K562 (cell line): ENCODE results near the gene MDP1. TPM values are rescaled to one million over a fixed set of nuclear protein-coding genes. Genes with fewer than 3 reads are reported as not detected.

ENCODE experiments used
- BACH1 ChIP-seq: fragments of 200-800 bp; sonication (Bioruptor generic); IDR thresholded peaks from 2 replicates; pipeline ENCODE4 v1.6.1; 2016; ENCODE audit warnings: missing genetic modification characterization, missing compliant biosample characterization
- BRD9 ChIP-seq: fragments of 450-650 bp; IDR thresholded peaks from 2 replicates; pipeline ENCODE4 v1.6.1; 2018; ENCODE audit warnings: low read depth; ENCODE audit not compliant: partially characterized antibody
- CHD2 ChIP-seq: IDR thresholded peaks from 2 replicates; pipeline ENCODE4 v1.6.1; 2011; ENCODE audit warnings: low read depth, low read length
- CREM ChIP-seq: IDR thresholded peaks from 2 replicates; pipeline ENCODE4 v1.6.1; 2014; ENCODE audit warnings: antibody characterized with exemption, low read depth
- ELF1 ChIP-seq: fragments of 200-800 bp; sonication (Bioruptor generic); IDR thresholded peaks from 2 replicates; pipeline ENCODE4 v1.6.1; 2016; ENCODE audit warnings: missing genetic modification characterization, missing compliant biosample characterization
- ELF2 ChIP-seq: fragments of 250-450 bp; sonication (Bioruptor Pico); IDR thresholded peaks from 2 replicates; pipeline ENCODE4 v1.5.0; 2021; ENCODE audit warnings: mild to moderate bottlenecking
- EZH2 ChIP-seq: IDR thresholded peaks from 2 replicates; pipeline ENCODE4 v1.6.1; 2012; ENCODE audit warnings: low read depth, mild to moderate bottlenecking, inconsistent platforms, low read length, borderline replicate concordance
- FIP1L1 ChIP-seq: fragments of 200-400 bp; formaldehyde crosslinking; IDR thresholded peaks from 2 replicates; pipeline ENCODE4 v1.6.1; 2018; ENCODE audit warnings: mild to moderate bottlenecking, low read depth, low read length; ENCODE audit not compliant: poor library complexity, severe bottlenecking
- GABPB1 ChIP-seq: sonication (generic); formaldehyde crosslinking; IDR thresholded peaks from 2 replicates; pipeline ENCODE4 v1.8.0; 2022; ENCODE audit warnings: mild to moderate bottlenecking, missing genetic modification reagents
- HDAC2 ChIP-seq: fragments of 450-650 bp; IDR thresholded peaks from 2 replicates; pipeline ENCODE4 v1.6.1; 2016; ENCODE audit warnings: mild to moderate bottlenecking
- HMGN3 ChIP-seq: IDR thresholded peaks from 2 replicates; pipeline ENCODE4 v1.6.1; 2011; ENCODE audit warnings: borderline replicate concordance, low read depth, mild to moderate bottlenecking, mixed read lengths, low read length; ENCODE audit not compliant: insufficient read length; ENCODE audit errors: extremely low read depth
- ILF3 ChIP-seq: fragments of 450-650 bp; IDR thresholded peaks from 2 replicates; pipeline ENCODE4 v1.6.1; 2018; ENCODE audit warnings: antibody characterized with exemption, mild to moderate bottlenecking, moderate library complexity, borderline replicate concordance
- NFRKB ChIP-seq: fragments of 450-650 bp; IDR thresholded peaks from 2 replicates; pipeline ENCODE4 v1.6.1; 2016; ENCODE audit warnings: low read depth
- NFYB ChIP-seq: IDR thresholded peaks from 2 replicates; pipeline ENCODE4 v1.6.1; 2011; ENCODE audit warnings: mild to moderate bottlenecking, moderate library complexity; ENCODE audit not compliant: insufficient read length; ENCODE audit errors: extremely low read depth
- PHF21A ChIP-seq: fragments of 450-650 bp; IDR thresholded peaks from 2 replicates; pipeline ENCODE4 v1.6.1; 2017; ENCODE audit warnings: low read depth, borderline replicate concordance
- POLR2A ChIP-seq: fragments of 450-650 bp; conservative IDR thresholded peaks from 2 replicates; pipeline ENCODE4 v1.6.1; 2016
- RBBP5 ChIP-seq: fragments of 200-600 bp; sonication (generic); IDR thresholded peaks from 2 replicates; pipeline ENCODE4 v1.6.1; 2012; ENCODE audit warnings: borderline replicate concordance, mild to moderate bottlenecking, low read length, control low read depth, inconsistent platforms; ENCODE audit not compliant: insufficient read depth, poor library complexity, severe bottlenecking
- RBM17 ChIP-seq: fragments of 200-400 bp; formaldehyde crosslinking; IDR thresholded peaks from 2 replicates; pipeline ENCODE4 v1.6.1; 2017; ENCODE audit warnings: low read depth, mild to moderate bottlenecking, low read length, borderline replicate concordance
- RCOR1 ChIP-seq, 2 experiments: IDR thresholded peaks; 2 replicates each; pipeline ENCODE4 v1.6.1; 2012; ENCODE audit warnings: low read depth in 2 of 2, low read length in 2 of 2, borderline replicate concordance in 1 of 2, improper control_type of control experiment in 1 of 2
- ZNF57 ChIP-seq: fragments of 450-650 bp; formaldehyde crosslinking; IDR thresholded peaks from 2 replicates; pipeline ENCODE4 v1.4.0; 2020; ENCODE audit warnings: mild to moderate bottlenecking, moderate library complexity
- polyA plus RNA-seq, 8 experiments: library from polyadenylated mRNA; depleted of rRNA in 4 of 8; stranded (reverse) in 5 of 8; unstranded in 3 of 8; fragments of >200 nt; fragmentation: Nextera tagmentation in 2 of 8; fragmentation: Illumina TruSeq in 1 of 8; extraction: Ambion mirVana in 2 of 8; extraction: Trizol in 1 of 8; gene quantifications; 2 replicates each; pipeline versions ENCODE4 v1.2.1 to v1.2.3, GENCODE V29; 2011 to 2014; ENCODE audit warnings: inconsistent platforms in 1 of 8, missing spikeins in 1 of 8
- total RNA-seq, 7 experiments: library from RNA; depleted of rRNA in 6 of 7; stranded (reverse); fragments of >200 nt in 6 of 7; fragmentation: Illumina TruSeq in 2 of 7; extraction: Trizol in 2 of 7; gene quantifications; 2 replicates each; pipeline versions ENCODE4 v1.2.1 to v1.2.3, GENCODE V29; 2011 to 2021; ENCODE audit warnings: low replicate concordance in 1 of 7
- TF ChIP-seq, protein P1 (sequence below): fragments of 450-650 bp; IDR thresholded peaks from 2 replicates; pipeline ENCODE4 v1.7.1; 2018; ENCODE audit warnings: mild to moderate bottlenecking, low read depth; ENCODE audit not compliant: partially characterized antibody
- TF ChIP-seq, protein P2 (sequence below): fragments of 450-650 bp; IDR thresholded peaks from 2 replicates; pipeline ENCODE4 v1.6.1; 2018; ENCODE audit not compliant: partially characterized antibody

Gene MDP1
- total and polyA plus RNA-seq, 9 of the 15 experiments (the other 6 are each of a cell fraction or from before 2014, with no cell fraction given): 2.7 to 29.6 (median 11.0) TPM

DNA sequence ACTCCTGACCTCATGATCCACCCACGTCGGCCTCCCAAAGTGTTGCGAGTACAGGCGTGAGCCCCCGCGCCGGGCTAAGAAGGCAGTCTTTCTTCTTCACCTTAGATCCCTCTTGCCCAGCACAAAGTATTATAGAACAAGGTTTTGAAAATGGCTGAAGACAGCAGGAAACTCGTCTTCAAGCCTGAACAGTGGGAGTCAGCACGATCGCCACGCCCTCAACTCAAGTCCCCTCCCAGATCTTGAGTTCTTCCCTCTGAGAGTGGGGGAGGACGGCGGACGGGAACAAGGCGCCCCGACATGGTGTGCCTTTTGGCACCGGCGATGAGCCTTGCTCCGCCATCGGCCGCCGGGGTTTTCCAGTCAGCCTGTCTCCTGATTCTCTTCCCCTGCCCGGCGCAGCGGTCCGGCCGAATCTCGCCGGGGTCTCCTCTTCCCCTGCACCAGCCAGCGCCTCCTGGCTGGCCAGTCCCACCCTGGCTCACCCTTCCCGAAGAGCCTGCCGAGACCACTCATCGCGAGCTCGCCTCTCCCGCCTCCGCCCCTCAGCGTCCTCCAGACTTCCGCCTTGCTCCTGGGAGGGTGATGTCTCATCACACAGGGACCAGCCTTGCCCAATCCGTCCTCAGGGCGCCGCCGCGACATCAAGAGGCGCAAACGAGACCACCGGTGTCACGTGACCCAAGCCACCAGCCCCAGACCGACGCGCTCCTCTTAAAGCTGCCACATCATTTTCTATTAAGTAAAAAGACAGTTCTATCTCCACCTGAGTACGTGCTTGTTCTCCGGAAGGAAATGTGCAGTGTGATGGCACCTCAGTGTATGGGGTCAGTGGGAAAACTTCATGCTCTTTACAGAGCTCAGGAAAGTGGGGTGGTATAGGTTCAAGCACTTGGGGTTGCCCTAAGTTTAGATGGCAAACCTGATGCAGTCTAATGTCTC, 2.7 kb downstream of the MDP1 start, which contains the start of gene CHMP4A (continued):
- peak; percentile 64 for TF ChIP-seq RBBP5
- peak; percentile 97 for TF ChIP-seq ELF2 (CRISPR knock-in tag)
- TF ChIP-seq BACH1 (tag): no peak
- TF ChIP-seq RBM17: no peak
- peak; percentile 90 for TF ChIP-seq NFRKB
- peak; percentile 71 for TF ChIP-seq NFYB
- peak; percentile 46; the same call in 1 of the 2 replicates for TF ChIP-seq HDAC2
- peak; percentile 43 for TF ChIP-seq HMGN3
- 0 out of 2 replicates have a peak, but pooled peaks have one; percentile 7 for TF ChIP-seq PHF21A
- peak; percentile 63 for TF ChIP-seq FIP1L1
- TF ChIP-seq CHD2: peak; percentile 86
- peak; percentile 78 for TF ChIP-seq GABPB1
- TF ChIP-seq ZNF57 (CRISPR knock-in tag): peak; percentile 41; the same call in 1 of the 2 replicates
- TF ChIP-seq, protein P1, sequence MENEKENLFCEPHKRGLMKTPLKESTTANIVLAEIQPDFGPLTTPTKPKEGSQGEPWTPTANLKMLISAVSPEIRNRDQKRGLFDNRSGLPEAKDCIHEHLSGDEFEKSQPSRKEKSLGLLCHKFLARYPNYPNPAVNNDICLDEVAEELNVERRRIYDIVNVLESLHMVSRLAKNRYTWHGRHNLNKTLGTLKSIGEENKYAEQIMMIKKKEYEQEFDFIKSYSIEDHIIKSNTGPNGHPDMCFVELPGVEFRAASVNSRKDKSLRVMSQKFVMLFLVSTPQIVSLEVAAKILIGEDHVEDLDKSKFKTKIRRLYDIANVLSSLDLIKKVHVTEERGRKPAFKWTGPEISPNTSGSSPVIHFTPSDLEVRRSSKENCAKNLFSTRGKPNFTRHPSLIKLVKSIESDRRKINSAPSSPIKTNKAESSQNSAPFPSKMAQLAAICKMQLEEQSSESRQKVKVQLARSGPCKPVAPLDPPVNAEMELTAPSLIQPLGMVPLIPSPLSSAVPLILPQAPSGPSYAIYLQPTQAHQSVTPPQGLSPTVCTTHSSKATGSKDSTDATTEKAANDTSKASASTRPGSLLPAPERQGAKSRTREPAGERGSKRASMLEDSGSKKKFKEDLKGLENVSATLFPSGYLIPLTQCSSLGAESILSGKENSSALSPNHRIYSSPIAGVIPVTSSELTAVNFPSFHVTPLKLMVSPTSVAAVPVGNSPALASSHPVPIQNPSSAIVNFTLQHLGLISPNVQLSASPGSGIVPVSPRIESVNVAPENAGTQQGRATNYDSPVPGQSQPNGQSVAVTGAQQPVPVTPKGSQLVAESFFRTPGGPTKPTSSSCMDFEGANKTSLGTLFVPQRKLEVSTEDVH: peak; percentile 75
- peak in 1 of 2 experiments; percentile 3; a peak in 1 of 4 replicates for TF ChIP-seq RCOR1 (IDR thresholded peaks at IDR 0.05; ENCODE audit: borderline replicate concordance in 1 of 2, low read depth in 2 of 2, low read length in 2 of 2)
- peak; percentile 98 for TF ChIP-seq CREM
- TF ChIP-seq ELF1 (tag): peak; percentile 93
- TF ChIP-seq ILF3: no peak
- peak; percentile 98 for TF ChIP-seq POLR2A
- TF ChIP-seq, protein P2, sequence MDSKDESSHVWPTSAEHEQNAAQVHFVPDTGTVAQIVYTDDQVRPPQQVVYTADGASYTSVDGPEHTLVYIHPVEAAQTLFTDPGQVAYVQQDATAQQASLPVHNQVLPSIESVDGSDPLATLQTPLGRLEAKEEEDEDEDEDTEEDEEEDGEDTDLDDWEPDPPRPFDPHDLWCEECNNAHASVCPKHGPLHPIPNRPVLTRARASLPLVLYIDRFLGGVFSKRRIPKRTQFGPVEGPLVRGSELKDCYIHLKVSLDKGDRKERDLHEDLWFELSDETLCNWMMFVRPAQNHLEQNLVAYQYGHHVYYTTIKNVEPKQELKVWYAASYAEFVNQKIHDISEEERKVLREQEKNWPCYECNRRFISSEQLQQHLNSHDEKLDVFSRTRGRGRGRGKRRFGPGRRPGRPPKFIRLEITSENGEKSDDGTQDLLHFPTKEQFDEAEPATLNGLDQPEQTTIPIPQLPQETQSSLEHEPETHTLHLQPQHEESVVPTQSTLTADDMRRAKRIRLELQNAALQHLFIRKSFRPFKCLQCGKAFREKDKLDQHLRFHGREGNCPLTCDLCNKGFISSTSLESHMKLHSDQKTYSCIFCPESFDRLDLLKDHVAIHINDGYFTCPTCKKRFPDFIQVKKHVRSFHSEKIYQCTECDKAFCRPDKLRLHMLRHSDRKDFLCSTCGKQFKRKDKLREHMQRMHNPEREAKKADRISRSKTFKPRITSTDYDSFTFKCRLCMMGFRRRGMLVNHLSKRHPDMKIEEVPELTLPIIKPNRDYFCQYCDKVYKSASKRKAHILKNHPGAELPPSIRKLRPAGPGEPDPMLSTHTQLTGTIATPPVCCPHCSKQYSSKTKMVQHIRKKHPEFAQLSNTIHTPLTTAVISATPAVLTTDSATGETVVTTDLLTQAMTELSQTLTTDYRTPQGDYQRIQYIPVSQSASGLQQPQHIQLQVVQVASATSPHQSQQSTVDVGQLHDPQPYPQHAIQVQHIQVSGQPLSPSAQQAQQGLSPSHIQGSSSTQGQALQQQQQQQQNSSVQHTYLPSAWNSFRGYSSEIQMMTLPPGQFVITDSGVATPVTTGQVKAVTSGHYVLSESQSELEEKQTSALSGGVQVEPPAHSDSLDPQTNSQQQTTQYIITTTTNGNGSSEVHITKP: peak; percentile 91
- no peak for TF ChIP-seq EZH2
- peak; percentile 47 for TF ChIP-seq BRD9
